SK-N-SH (cell line): Measurements from ENCODE around the gene DDIT3. TPM values are rescaled to one million over a fixed set of nuclear protein-coding genes. Genes with fewer than 3 reads are reported as not detected.
A peak's percentile ranks its signal among the peaks of the same experiment; 100 is the strongest.

Experiments used
- CTCF ChIA-PET: fragments of 300-600, 350-600 bp; formaldehyde crosslinking; extraction: SDS; loops from one replicate; lab custom pipeline; 2021; lab: Yijun Ruan, JAX
- POLR2A ChIA-PET: fragments of 350-600 bp; sonication (Branson Sonifier 250); formaldehyde crosslinking; extraction: SDS; loops from one replicate; lab custom pipeline; 2020; ENCODE audit warnings: antibody characterized with exemption, inconsistent platforms; lab: Yijun Ruan, JAX
- DNase-seq: peaks from one replicate; pipeline ENCODE4 v3.0.0; 2012
- H2AFZ ChIP-seq: fragments of 200-600 bp; sonication (generic); 2 replicates; pipeline ENCODE4 v1.8.1; 2016; ENCODE audit warnings: antibody characterized with exemption, mild to moderate bottlenecking, low read depth
- H3F3A ChIP-seq: fragments of 200-600 bp; sonication (generic); replicated peaks from 2 replicates; pipeline ENCODE3; 2016; ENCODE audit warnings: antibody characterized with exemption, mild to moderate bottlenecking; ENCODE audit not compliant: insufficient read depth
- H3K27ac ChIP-seq, 2 experiments: fragments of 200-500 bp in 1 of 2; fragments of 200-600 bp in 1 of 2; sonication (Bioruptor generic) in 1 of 2; sonication (generic), shearing (Covaris generic) in 1 of 2; 2 replicates each; pipeline versions ENCODE4 v1.5.1 to v1.6.1; 2014 to 2016; ENCODE audit warnings: low read depth in 2 of 2, inconsistent platforms in 1 of 2, low read length in 1 of 2, mild to moderate bottlenecking in 1 of 2, mixed read lengths in 1 of 2
- H3K27me3 ChIP-seq: fragments of 200-600 bp; sonication (generic), shearing (Covaris generic); 2 replicates; pipeline ENCODE4 v1.6.1; 2016; ENCODE audit warnings: mixed run types; ENCODE audit not compliant: insufficient read depth
- H3K36me3 ChIP-seq, 2 experiments: fragments of 200-500 bp in 1 of 2; fragments of 200-600 bp in 1 of 2; sonication (Bioruptor generic) in 1 of 2; sonication (generic) in 1 of 2; replicated peaks in 1 of 2; 2 replicates each; pipeline versions ENCODE3 to v1.5.1; 2014 to 2016; ENCODE audit warnings: low read length in 1 of 2, mild to moderate bottlenecking in 1 of 2; ENCODE audit not compliant: insufficient read depth in 2 of 2, control insufficient read depth in 1 of 2
- H3K4me1 ChIP-seq, 2 experiments: fragments of 200-500 bp in 1 of 2; fragments of 200-600 bp in 1 of 2; sonication (Bioruptor generic) in 1 of 2; sonication (generic), shearing (Covaris generic) in 1 of 2; 2 replicates each; pipeline versions ENCODE4 v1.5.1 to v1.6.1; 2014 to 2016; ENCODE audit warnings: low read depth in 1 of 2, low read length in 1 of 2, mixed run types in 1 of 2; ENCODE audit not compliant: insufficient read depth in 2 of 2, control insufficient read depth in 1 of 2
- H3K4me2 ChIP-seq: fragments of 200-600 bp; sonication (generic), shearing (Covaris generic); 2 replicates; pipeline ENCODE4 v1.6.1; 2017; ENCODE audit warnings: mixed run types
- H3K4me3 ChIP-seq, 2 experiments: fragments of 200-500 bp in 1 of 2; fragments of 200-600 bp in 1 of 2; sonication (Bioruptor generic) in 1 of 2; sonication (generic), shearing (Covaris generic) in 1 of 2; 2 replicates each; pipeline versions ENCODE4 v1.5.1 to v1.8.1; 2014 to 2016; ENCODE audit warnings: low read depth in 2 of 2, inconsistent platforms in 1 of 2, low read length in 1 of 2, mild to moderate bottlenecking in 1 of 2, mixed read lengths in 1 of 2, moderate library complexity in 1 of 2
- H3K79me2 ChIP-seq: fragments of 200-600 bp; sonication (generic); 2 replicates; pipeline ENCODE4 v1.8.1; 2017; ENCODE audit warnings: mild to moderate bottlenecking; ENCODE audit not compliant: insufficient read depth
- H3K9ac ChIP-seq: fragments of 200-600 bp; sonication (generic); 2 replicates; pipeline ENCODE4 v1.6.1; 2017; ENCODE audit warnings: mixed run types
- H3K9me2 ChIP-seq: fragments of 200-600 bp; sonication (generic); 2 replicates; pipeline ENCODE4 v1.6.1; 2017; ENCODE audit warnings: mixed run types
- H3K9me3 ChIP-seq: fragments of 200-600 bp; sonication (generic); 2 replicates; pipeline ENCODE4 v1.6.1; 2017; ENCODE audit warnings: mixed run types, mild to moderate bottlenecking, moderate library complexity
- H4K20me1 ChIP-seq: fragments of 200-600 bp; sonication (generic); 2 replicates; pipeline ENCODE4 v1.6.1; 2017; ENCODE audit warnings: mild to moderate bottlenecking, mixed run types; ENCODE audit not compliant: insufficient read depth
- CTCF ChIP-seq: fragments of 200-600 bp; sonication (generic); IDR thresholded peaks from 2 replicates; pipeline ENCODE4 v1.6.1; 2017; ENCODE audit warnings: antibody characterized with exemption, mild to moderate bottlenecking, moderate library complexity
- ELF1 ChIP-seq: IDR thresholded peaks from 2 replicates; pipeline ENCODE4 v1.4.0; 2012
- FOXM1 ChIP-seq: IDR thresholded peaks from 2 replicates; pipeline ENCODE4 v1.4.0; 2012; ENCODE audit warnings: low read depth, mild to moderate bottlenecking
- GABPA ChIP-seq: IDR thresholded peaks from 2 replicates; pipeline ENCODE4 v1.4.0; 2012; ENCODE audit warnings: low read depth, mild to moderate bottlenecking
- GATA2 ChIP-seq: sonication (generic); formaldehyde crosslinking; IDR thresholded peaks from 2 replicates; pipeline ENCODE4 v1.5.0; 2020; ENCODE audit warnings: mild to moderate bottlenecking, missing genetic modification reagents
- JUND ChIP-seq: IDR thresholded peaks from 2 replicates; pipeline ENCODE4 v1.4.0; 2012
- MAX ChIP-seq: IDR thresholded peaks from 2 replicates; pipeline ENCODE4 v1.4.0; 2012; ENCODE audit warnings: low read depth
- MEF2A ChIP-seq: IDR thresholded peaks from 2 replicates; pipeline ENCODE4 v1.4.0; 2012; ENCODE audit warnings: low read depth, borderline replicate concordance
- PBX3 ChIP-seq: IDR thresholded peaks from 2 replicates; pipeline ENCODE4; 2012
- RAD21 ChIP-seq: IDR thresholded peaks from 2 replicates; pipeline ENCODE4 v1.6.1; 2012; ENCODE audit warnings: mild to moderate bottlenecking, low read length
- RFX5 ChIP-seq: IDR thresholded peaks from 2 replicates; pipeline ENCODE4 v1.6.1; 2012; ENCODE audit warnings: mild to moderate bottlenecking, improper control_type of control experiment, low read length
- RXRA ChIP-seq: IDR thresholded peaks from 2 replicates; pipeline ENCODE4 v1.4.0; 2012; ENCODE audit warnings: low read depth, mild to moderate bottlenecking, borderline replicate concordance
- SIN3A ChIP-seq: IDR thresholded peaks from 2 replicates; pipeline ENCODE4 v1.6.1; 2012; ENCODE audit warnings: low read depth, mild to moderate bottlenecking, low read length, moderate library complexity, borderline replicate concordance
- TCF12 ChIP-seq: IDR thresholded peaks from 2 replicates; pipeline ENCODE4 v1.4.0; 2012
- WGBS: methylation state at CpG from one replicate; pipeline ENCODE4 v1.1.6; 2017; ENCODE audit warnings: low lambda C conversion rate; 5-methylcytosine and 5-hydroxymethylcytosine counted together
- polyA plus RNA-seq, 3 experiments: library from polyadenylated mRNA; depleted of rRNA; stranded (reverse); fragments of >200 nt; gene quantifications; 2 replicates each; pipeline ENCODE4 v1.2.3, GENCODE V29; 2012

Gene DDIT3
- polyA plus RNA-seq, 1 of the 3 experiments (the other 2 are of a cell fraction) = 26.3 TPM

GRCh38 chr12:57481671-57482070, 38.6 kb downstream of the DDIT3 start:
- ChIA-PET POLR2A (no interaction called here), CTCF (interaction anchor here (1.8 to 2.7 kb wide), 2 partner anchors 19 to 23 kb away, joined by 9 to 14 read pairs; no protein-coding TSS in a partner anchor)
- TF ChIP-seq RFX5 (no peak), GATA2 (CRISPR knock-in tag) (no peak), TCF12 (no peak), JUND (no peak), RXRA (no peak), FOXM1 (no peak), ELF1 (no peak), RAD21 (no peak), CTCF (no peak), MAX (no peak)
- Histone ChIP-seq H3F3A (peaks cover 5% of the 10 kb centered on the region), H2AFZ (no peak overlapping the region), H3K9me3 (no peaks in the 10 kb centered on the region), H3K4me2 (no peak overlapping the region), H3K79me2 (no peaks in the 10 kb centered on the region), H4K20me1 (no peaks in the 10 kb centered on the region), H3K27ac (no peak overlapping the region), H3K4me3 (no peak overlapping the region), H3K9me2 (no peaks in the 10 kb centered on the region), H3K36me3 (no peaks in the 10 kb centered on the region), H3K9ac (no peak overlapping the region), H3K4me1 (no peaks in the 10 kb centered on the region; a peak in 1 of 4 replicates), H3K27me3 (peaks cover under 1% of the 10 kb centered on the region; the same call in 1 of the 2 replicates)
- WGBS = 65% methylated on average over 1 of the region's 1 CpG
- no peak for DNase-seq

GRCh38 chr12:57479376-57480115, 40.8 kb downstream of the DDIT3 start, which contains the start of gene ARHGAP9:
ARHGAP9 (minus strand) TSS chr12:57479866; CDS start chr12:57479406, 460 bp downstream.
- peaks cover 0 to 10% of the 10 kb centered on the region in 2 experiments; a peak in 3 of 4 replicates for H3K4me1 ChIP-seq
- H3K4me2 ChIP-seq = no peak within 1 kb of the TSS
- no peaks in the 10 kb centered on the region for H3K9me3 ChIP-seq
- no peaks in the 10 kb centered on the region for H3K79me2 ChIP-seq
- H3K27ac ChIP-seq = no peak within 1 kb of the TSS
- ChIA-PET POLR2A (no interaction called here), CTCF (interaction anchor here (0.6 to 1.6 kb wide), 6 partner anchors 14 to 79 kb away, joined by 3 to 7 read pairs (median 4); partner anchors contain the start of gene GLI1)
- H3K9ac ChIP-seq = no peak within 1 kb of the TSS
- H2AFZ ChIP-seq = peak within 1 kb of the TSS; percentile 24; the same call in 1 of the 2 replicates
- WGBS = 62% methylated on average over 6 of the region's 6 CpGs
- H4K20me1 ChIP-seq = no peaks in the 10 kb centered on the region
- no peaks in the 10 kb centered on the region for H3K9me2 ChIP-seq
- TF ChIP-seq GABPA = no peak
- TF ChIP-seq MEF2A = no peak
- TF ChIP-seq SIN3A = no peak
- TF ChIP-seq PBX3 = no peak
- H3K4me3 ChIP-seq = no peak within 1 kb of the TSS
- peaks cover 22% of the 10 kb centered on the region for H3K27me3 ChIP-seq
- no peaks in the 10 kb centered on the region for H3K36me3 ChIP-seq
- no peak for DNase-seq
- peaks cover 5% of the 10 kb centered on the region for H3F3A ChIP-seq
